NCI-H1694 treated with DMSO at 0.1 percent for 48 hours (cell line): Measurements from ENCODE around the gene CTBP2.

ENCODE experiments used
- DNase-seq: peaks from one replicate; lab custom pipeline; 2025; lab: John Stamatoyannopoulos, UW

The CTBP2 gene

GRCh38 chr10:125009661-125010161 lies 150.7 kb downstream of the CTBP2 start:
- no peak for DNase-seq

DNA sequence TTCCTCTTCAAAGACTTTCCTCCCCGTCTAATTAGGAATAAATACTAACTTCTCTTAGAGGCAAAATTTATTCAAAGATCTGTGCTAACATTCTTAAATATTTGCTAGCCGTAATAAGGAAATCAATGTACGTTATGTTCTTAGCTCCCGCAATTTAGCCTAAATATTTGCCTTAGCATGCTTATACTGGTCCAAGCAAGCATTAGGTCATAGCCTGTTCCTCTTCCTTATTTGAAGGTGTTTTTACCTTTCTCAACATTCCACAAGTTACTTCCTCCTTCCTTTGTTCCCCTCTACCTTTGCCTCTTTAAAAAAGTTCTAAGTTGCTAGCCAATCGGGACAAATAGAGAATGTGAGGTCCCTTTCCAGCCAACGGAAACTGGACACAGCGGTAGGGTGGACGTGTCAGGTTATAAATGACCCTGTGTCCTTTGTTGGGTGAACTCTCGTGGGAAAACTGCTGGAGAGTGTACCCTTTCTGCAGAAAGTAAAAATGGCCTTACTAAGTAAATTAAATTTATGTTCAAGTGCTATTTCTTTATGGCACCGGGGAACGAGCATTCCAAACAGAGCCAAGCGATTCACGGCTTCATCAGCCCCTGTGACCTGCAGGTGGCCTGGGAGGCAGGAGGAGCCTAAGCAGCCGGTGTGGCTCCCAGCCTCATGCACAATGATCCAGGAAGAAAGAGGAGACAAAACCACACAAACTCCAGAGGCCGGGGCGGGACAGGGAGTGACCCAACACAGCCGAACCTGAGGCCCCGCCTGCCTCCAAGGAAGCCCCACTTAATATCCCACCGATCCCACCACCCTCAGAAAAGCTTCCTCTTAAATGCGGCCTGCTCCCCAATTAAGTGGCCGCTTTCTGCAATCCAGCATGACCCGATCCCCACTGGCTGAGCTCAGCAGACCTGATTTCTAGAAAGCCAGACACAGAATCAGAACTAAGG lies 151.4 kb downstream of the CTBP2 start:
- DNase-seq: no peak

DNA sequence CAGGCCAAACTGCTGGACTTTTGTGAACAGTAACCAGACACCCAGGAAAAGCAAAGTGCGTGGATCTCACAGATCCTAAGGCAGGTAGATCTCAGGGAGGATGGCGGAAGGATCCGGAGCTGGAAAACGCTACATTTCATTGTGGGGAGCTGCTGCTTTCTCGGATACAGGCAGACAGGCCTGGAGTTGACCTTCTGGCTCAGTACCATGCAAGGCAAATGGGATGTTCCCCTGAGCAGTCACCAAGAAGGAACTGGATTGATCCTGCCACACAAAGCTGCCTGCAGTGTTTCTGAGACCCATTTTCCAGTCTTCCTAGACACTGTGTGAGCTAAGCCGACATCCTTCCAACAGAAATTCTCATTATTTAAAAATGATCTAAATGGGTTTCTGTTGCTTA lies 152.9 kb downstream of the CTBP2 start:
- no peak for DNase-seq

DNA sequence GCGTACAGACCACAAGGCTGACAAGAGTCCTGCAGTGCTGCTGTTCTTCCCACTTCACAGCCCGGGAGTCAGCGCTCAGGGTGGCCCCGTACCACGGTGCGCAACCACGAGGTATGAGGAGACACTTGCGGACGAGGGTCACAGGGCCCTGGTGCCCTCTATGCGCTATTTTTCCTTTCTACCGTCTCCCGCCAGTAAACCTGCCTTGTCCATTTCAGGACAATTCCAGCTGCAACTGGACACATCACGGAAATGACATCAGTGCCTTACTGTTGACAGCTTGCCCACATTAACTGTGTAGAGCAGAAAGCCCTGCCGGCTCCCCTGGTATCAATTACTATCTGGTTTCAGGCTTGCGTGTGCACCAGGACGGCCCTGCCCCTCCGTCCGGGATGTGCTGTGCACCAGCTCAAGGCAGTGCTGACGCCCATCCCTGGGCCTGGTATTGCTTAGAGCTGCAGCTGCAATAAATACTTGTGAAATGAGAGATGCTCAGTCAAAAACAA lies 153.4 kb downstream of the CTBP2 start:
- no peak for DNase-seq

- no peak for DNase-seq
These were observed 154.1 kb downstream of the CTBP2 start for GRCh38 chr10:125006188-125006680.

DNA sequence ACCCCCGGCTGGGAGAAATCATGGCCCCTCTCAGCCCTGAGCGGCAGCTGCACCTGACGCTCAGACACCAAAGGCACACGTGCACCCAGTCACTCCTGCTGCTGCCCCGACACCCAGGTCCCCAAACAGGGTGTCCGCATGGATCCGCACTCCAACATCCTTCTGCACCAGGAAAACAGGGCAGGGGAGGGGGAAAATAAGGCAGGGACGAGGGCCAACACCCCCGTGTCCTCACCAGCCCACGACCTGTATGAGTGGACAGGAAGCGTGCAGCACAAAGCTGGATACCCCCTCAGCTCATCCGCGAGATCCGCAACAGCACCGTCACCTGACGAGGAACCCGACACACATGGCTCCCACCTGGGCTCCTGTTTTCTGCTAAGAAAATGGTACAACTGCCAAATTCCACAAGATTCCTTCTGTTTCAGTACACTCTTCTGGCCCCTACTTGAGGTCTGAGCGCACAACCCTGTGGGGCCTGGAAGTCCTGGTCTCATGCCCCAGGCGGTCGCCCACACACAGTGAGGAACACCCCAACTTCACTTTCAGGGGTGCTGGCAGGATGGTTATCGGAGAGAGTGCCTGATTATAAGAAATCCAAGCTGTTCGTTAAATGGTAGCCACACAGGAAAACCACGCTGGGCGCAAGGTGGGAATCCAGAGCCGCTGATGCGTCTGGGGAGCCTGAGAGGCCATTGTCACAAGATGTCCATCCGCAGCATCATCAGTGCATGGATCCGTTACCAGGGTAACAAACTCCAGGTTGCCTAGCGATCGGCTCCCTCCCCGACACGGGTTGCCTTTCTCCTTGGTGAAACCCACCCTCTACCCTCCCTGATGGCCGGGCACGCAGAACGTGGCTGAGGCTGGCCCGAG lies 154.8 kb downstream of the CTBP2 start:
- no peak for DNase-seq

- DNase-seq: no peak
These were observed 155.6 kb downstream of the CTBP2 start for GRCh38 chr10:125004571-125005311.

DNA sequence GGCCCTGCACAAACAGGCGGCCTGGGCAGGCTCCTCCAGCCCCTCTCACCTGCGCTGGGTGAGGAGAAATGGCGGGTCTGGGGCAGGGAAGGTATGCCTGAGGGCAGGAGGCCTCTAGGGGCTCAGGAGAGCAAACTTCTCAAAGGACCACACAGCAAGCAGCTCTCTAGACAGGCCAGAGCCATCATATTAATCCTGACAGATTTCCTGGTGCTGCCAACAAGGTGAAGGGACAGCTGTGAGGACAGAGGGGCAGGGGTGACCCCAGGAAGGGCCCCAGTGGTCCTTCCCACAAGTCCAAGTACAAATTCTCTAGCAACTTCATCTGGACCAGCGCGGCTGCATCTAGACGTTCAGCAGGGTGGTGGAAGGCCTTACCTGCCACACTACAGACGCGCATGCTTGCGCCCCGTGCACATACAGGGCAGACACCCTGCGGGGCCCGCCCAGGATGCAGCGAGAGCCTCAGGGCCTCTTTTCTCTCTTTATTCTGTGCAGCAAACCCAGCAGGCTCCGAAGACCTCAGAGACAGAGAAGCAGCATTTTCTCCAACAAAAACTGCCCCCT lies 156.4 kb downstream of the CTBP2 start:
- DNase-seq: no peak

DNA sequence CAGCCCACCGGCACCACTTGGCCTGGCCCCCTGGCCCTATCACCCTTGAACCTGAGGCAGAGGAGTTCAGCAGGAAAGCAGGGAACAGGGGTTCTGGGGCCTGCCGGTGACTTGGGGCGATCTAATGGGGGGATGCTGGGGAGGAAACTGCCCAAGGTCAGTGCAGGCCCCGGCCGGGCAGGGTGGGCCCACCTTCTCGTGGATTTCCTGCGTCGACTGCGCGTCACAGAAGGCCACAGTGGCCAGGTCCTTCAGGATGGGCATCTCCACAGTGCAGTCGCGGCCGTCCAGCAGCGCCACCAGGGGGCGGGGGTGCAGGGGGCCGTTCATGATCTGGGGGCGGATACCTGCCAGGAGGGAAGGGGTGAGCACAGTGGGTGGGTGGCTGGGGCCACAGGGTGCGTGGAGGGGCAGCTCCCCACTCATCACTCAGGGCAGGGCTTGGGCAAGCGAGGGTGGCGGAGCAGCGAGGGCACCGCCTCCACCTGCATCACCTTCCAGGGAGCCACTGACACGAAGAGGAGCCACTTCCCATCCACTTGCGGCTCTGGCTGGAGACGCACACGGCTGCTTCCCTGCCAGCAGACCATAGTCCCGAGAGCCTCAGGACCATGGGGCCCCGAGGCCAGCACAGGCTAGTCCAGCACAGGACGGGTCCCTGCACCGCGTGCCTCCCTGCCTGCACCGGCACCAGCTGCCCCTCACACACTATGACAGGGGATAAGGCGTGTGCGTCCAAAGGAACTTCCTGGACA lies 157.0 kb downstream of the CTBP2 start:
- DNase-seq: no peak

DNA sequence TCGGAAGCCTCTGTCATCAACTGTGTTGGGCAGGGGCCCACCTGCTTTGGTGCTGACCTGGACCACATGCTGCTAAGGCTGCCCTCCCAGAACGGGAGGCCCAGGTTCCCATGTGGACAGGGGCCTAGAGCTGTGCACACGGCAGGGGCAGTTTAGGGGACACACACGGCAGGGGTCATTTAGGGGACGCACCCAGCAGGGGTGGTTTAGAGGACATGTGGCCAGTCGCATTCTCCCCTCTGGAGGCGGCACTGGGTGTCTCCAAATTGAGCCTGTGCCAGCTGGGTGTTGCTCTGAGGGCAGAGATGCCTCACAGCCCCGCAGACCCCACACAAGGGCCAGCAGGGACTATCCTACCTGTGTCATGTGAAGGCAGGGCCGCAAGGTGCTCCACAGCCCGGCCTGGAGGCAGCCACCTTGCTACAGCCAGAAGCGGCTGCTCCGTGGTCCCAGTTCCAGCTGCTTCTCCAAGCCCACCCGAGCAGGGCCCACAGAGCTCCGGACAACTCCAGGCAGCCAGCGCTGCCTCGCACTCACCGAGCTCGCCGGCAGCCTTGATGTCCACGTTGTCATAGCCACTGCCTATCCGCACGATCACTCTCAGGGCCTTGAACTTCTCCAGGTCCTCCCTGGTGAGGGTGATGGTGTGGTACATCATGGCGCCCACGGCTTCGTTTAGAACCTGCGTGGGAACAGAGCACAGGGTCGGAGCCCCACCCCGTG lies 157.8 kb downstream of the CTBP2 start:
- no peak for DNase-seq

- no peak for DNase-seq
These were observed 158.3 kb downstream of the CTBP2 start for GRCh38 chr10:125002047-125002422.

DNA sequence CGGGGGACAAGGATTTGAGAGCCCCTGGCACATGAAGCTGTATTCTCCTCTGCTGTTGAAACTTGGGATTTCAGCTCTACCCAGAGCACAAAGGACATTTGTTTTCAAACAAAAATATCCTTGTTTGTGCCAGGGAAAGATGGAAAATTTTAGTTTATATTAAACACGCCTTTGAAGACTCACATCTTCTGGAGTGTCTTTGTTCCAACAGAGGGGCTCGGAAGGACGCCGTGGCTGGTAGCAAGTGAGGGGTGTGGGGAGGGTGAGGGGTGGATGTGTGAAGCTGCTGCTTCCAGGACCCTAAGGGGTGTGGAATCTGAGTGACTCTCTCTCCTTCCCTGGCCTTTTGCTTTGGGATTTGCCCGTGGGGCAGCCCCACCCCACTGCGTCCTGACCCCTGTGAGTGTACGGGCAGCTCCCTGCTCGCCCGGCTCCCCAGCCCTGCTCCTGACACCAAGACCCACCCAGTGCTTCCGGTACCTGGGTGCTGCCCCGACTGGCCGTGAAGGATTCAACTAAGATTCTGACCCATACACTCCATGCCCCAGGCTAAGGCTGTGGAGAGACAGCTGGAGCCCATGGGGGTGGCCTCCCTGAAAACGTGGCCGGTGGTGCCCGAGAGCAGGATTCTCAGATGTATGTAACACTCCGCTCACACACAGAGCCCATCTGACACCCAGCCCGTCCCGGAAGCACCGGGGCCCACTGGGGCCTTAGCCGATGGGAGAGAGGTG lies 158.9 kb downstream of the CTBP2 start:
- DNase-seq: no peak

GRCh38 chr10:125000366-125001312 lies 159.7 kb downstream of the CTBP2 start:
- no peak for DNase-seq

GRCh38 chr10:124999433-125000365 lies 160.7 kb downstream of the CTBP2 start:
- DNase-seq: no peak

DNA sequence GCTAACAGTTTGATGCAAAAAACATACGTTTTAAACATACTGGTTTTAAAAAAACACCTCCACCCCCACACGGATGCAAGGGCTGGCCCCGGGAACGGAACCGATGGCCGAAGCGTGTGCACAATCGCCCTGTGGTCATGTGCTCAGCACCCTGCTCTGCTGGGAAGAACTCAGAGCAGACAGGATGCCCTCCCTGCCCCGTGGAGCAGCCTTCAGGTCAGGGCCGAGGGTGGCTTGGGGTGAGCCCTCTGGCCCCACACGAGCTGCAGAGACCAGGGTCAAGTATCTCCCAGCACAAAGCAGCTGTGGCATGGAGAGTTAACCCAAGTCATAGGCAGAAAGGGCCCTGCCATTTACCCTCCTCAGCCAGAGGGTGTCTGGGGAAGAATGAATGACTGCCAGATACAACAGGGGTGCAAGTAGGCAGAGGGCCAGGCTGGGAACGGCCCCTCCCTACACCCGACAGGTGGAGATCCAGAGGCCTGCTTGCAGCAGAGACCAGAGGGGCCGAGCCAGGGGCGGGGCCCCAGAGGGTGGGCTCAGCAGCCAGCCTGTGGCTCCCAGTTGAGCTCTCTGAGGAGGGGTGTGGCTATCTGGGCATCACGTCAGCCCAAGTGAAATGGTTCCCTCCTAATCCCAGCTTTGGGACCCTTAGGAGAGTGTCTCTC lies 161.6 kb downstream of the CTBP2 start:
- no peak for DNase-seq
